ENCODE results near the gene ABLIM2. TPM values are rescaled to one million over a fixed set of nuclear protein-coding genes. Genes with fewer than 3 reads are reported as not detected.

Gene ABLIM2
- polyA plus RNA-seq, 3 donors = 3.2 to 12.3 (median 4.6) TPM

Other genes with a start within 250 kb of the ABLIM2 start
- 10 to 100 TPM in 2 of 3 donors, 1 to 10 TPM in 1; 3.4 to 11.8 (median 10.9) TPM for gene AFAP1, start 219.0 kb downstream of the ABLIM2 start, polyA plus RNA-seq
- gene SH3TC1, start 40.5 kb upstream of the ABLIM2 start, polyA plus RNA-seq = 10 to 100 TPM; 11.1 to 16.3 (median 14.2) TPM
- gene HTRA3, start 110.9 kb upstream of the ABLIM2 start, polyA plus RNA-seq = 10 to 100 TPM in 2 of 3 donors, 1 to 10 TPM in 1; 5.8 to 56.3 (median 41.8) TPM

Measured in adipose tissue (tissue), 3 donors.